WERI-Rb-1 (cell line): ENCODE data around the gene ATP8B3.

ENCODE experiments used
- DNase-seq: peaks from one replicate; pipeline ENCODE4 v3.0.0-alpha.2; 2020
- H3K27ac ChIP-seq: fragments of 250-450 bp; sonication (Bioruptor Pico); 2 replicates; pipeline ENCODE4 v1.5.1; 2020; ENCODE audit warnings: mild to moderate bottlenecking, moderate library complexity
- H3K27me3 ChIP-seq: fragments of 250-450 bp; sonication (Bioruptor Pico); 2 replicates; pipeline ENCODE4 v1.5.1; 2021; ENCODE audit warnings: mild to moderate bottlenecking, low read depth, moderate library complexity; ENCODE audit not compliant: insufficient read depth, severe bottlenecking
- H3K36me3 ChIP-seq: fragments of 250-450 bp; sonication (Bioruptor Pico); 2 replicates; pipeline ENCODE4 v1.5.1; 2020; ENCODE audit warnings: mild to moderate bottlenecking, moderate library complexity
- H3K4me3 ChIP-seq: 2 replicates; pipeline ENCODE4 v1.5.1; 2011; ENCODE audit warnings: low read depth, mild to moderate bottlenecking, control low read depth, low read length
- H3K9me3 ChIP-seq: fragments of 250-450 bp; sonication (Bioruptor Pico); 2 replicates; pipeline ENCODE4 v1.5.1; 2021; ENCODE audit warnings: mild to moderate bottlenecking, moderate library complexity; ENCODE audit not compliant: severe bottlenecking
- CTCF ChIP-seq: IDR thresholded peaks from 2 replicates; pipeline ENCODE4 v1.5.1; 2011; ENCODE audit warnings: low read depth, mild to moderate bottlenecking, control low read depth, inconsistent platforms, low read length

Gene ATP8B3

GRCh38 chr19:1754636-1755466 is 57.2 kb downstream of the ATP8B3 start:
- peak; percentile 42 for DNase-seq

GRCh38 chr19:1754018-1754635 is 57.9 kb downstream of the ATP8B3 start:
- Histone ChIP-seq H3K36me3 (no peaks in the 10 kb centered on the region), H3K4me3 (no peak overlapping the region), H3K27ac (no peak overlapping the region), H3K9me3 (no peaks in the 10 kb centered on the region), H3K27me3 (peaks cover 86% of the 10 kb centered on the region)
- no peak for DNase-seq
- TF ChIP-seq CTCF, result no peak

More at GRCh38 chr19:1754636-1755466, 57.2 kb downstream of the ATP8B3 start:
- Histone ChIP-seq H3K9me3 (no peaks in the 10 kb centered on the region), H3K4me3 (peak overlapping the region; percentile 5; the same call in 1 of the 2 replicates), H3K27me3 (peaks cover 86% of the 10 kb centered on the region), H3K36me3 (no peaks in the 10 kb centered on the region), H3K27ac (no peak overlapping the region)
- no peak for TF ChIP-seq CTCF

- Histone ChIP-seq H3K27me3 (peaks cover 88% of the 10 kb centered on the region), H3K27ac (no peak within 1 kb of the TSS), H3K36me3 (no peaks in the 10 kb centered on the region), H3K9me3 (no peaks in the 10 kb centered on the region), H3K4me3 (no peak within 1 kb of the TSS)
- TF ChIP-seq CTCF, result no peak
- no peak for DNase-seq
These were observed 59.0 kb downstream of the ATP8B3 start, which contains the start of gene ONECUT3 for GRCh38 chr19:1752757-1753728. ONECUT3 (plus strand) TSS chr19:1753506; CDS start chr19:1753663, 157 bp downstream.

- Histone ChIP-seq H3K27me3 (peaks cover 87% of the 10 kb centered on the region), H3K4me3 (no peak overlapping the region), H3K36me3 (no peaks in the 10 kb centered on the region), H3K27ac (no peak overlapping the region), H3K9me3 (no peaks in the 10 kb centered on the region)
- DNase-seq, result no peak
- no peak for TF ChIP-seq CTCF
These were observed 59.9 kb downstream of the ATP8B3 start for GRCh38 chr19:1752009-1752756.
